PC-9 (cell line): ENCODE measurements around the gene DOHH.

Experiments used
- CTCF ChIP-seq: fragments of 200-600 bp; sonication (generic); conservative IDR thresholded peaks from 2 replicates; pipeline ENCODE4 v1.6.1; 2017; ENCODE audit warnings: mixed run types, antibody characterized with exemption, mild to moderate bottlenecking, moderate library complexity
- EZH2 ChIP-seq: fragments of 200-600 bp; sonication (generic); IDR thresholded peaks from 2 replicates; pipeline ENCODE4 v1.8.0; 2017; ENCODE audit warnings: antibody characterized with exemption, low read depth

- TF ChIP-seq CTCF (no peak), EZH2 (no peak)
Measured at GRCh38 chr19:3535981-3536380, 35.5 kb upstream of the DOHH start.
